GM23338 (cell line): ENCODE data around the gene PRKACA.
A peak's percentile ranks its signal among the peaks of the same experiment; 100 is the strongest.

Experiments
- TF ChIP-seq, protein P1 (sequence below): fragments of 250-450 bp; sonication (Bioruptor Pico); IDR thresholded peaks from 2 replicates; pipeline ENCODE4 v1.5.0; 2020; ENCODE audit warnings: mild to moderate bottlenecking, moderate library complexity
- TF ChIP-seq, protein P2 (sequence below): IDR thresholded peaks from one replicate; pipeline ENCODE4 v1.6.1; 2018; ENCODE audit warnings: antibody characterized with exemption; ENCODE audit not compliant: unreplicated experiment
- TF ChIP-seq, protein P3 (sequence below), 2 experiments: fragments of 200-600 bp in 1 of 2; sonication (generic) in 1 of 2; conservative IDR thresholded peaks; 2 replicates each; pipeline versions ENCODE4 v1.5.1 to v1.6.1; 2016 to 2017; ENCODE audit warnings: antibody characterized with exemption in 2 of 2, low read depth in 2 of 2, mild to moderate bottlenecking in 2 of 2, moderate library complexity in 1 of 2

GRCh38 chr19:14096272-14096992, 21.1 kb downstream of the PRKACA start:
- TF ChIP-seq, protein P1, sequence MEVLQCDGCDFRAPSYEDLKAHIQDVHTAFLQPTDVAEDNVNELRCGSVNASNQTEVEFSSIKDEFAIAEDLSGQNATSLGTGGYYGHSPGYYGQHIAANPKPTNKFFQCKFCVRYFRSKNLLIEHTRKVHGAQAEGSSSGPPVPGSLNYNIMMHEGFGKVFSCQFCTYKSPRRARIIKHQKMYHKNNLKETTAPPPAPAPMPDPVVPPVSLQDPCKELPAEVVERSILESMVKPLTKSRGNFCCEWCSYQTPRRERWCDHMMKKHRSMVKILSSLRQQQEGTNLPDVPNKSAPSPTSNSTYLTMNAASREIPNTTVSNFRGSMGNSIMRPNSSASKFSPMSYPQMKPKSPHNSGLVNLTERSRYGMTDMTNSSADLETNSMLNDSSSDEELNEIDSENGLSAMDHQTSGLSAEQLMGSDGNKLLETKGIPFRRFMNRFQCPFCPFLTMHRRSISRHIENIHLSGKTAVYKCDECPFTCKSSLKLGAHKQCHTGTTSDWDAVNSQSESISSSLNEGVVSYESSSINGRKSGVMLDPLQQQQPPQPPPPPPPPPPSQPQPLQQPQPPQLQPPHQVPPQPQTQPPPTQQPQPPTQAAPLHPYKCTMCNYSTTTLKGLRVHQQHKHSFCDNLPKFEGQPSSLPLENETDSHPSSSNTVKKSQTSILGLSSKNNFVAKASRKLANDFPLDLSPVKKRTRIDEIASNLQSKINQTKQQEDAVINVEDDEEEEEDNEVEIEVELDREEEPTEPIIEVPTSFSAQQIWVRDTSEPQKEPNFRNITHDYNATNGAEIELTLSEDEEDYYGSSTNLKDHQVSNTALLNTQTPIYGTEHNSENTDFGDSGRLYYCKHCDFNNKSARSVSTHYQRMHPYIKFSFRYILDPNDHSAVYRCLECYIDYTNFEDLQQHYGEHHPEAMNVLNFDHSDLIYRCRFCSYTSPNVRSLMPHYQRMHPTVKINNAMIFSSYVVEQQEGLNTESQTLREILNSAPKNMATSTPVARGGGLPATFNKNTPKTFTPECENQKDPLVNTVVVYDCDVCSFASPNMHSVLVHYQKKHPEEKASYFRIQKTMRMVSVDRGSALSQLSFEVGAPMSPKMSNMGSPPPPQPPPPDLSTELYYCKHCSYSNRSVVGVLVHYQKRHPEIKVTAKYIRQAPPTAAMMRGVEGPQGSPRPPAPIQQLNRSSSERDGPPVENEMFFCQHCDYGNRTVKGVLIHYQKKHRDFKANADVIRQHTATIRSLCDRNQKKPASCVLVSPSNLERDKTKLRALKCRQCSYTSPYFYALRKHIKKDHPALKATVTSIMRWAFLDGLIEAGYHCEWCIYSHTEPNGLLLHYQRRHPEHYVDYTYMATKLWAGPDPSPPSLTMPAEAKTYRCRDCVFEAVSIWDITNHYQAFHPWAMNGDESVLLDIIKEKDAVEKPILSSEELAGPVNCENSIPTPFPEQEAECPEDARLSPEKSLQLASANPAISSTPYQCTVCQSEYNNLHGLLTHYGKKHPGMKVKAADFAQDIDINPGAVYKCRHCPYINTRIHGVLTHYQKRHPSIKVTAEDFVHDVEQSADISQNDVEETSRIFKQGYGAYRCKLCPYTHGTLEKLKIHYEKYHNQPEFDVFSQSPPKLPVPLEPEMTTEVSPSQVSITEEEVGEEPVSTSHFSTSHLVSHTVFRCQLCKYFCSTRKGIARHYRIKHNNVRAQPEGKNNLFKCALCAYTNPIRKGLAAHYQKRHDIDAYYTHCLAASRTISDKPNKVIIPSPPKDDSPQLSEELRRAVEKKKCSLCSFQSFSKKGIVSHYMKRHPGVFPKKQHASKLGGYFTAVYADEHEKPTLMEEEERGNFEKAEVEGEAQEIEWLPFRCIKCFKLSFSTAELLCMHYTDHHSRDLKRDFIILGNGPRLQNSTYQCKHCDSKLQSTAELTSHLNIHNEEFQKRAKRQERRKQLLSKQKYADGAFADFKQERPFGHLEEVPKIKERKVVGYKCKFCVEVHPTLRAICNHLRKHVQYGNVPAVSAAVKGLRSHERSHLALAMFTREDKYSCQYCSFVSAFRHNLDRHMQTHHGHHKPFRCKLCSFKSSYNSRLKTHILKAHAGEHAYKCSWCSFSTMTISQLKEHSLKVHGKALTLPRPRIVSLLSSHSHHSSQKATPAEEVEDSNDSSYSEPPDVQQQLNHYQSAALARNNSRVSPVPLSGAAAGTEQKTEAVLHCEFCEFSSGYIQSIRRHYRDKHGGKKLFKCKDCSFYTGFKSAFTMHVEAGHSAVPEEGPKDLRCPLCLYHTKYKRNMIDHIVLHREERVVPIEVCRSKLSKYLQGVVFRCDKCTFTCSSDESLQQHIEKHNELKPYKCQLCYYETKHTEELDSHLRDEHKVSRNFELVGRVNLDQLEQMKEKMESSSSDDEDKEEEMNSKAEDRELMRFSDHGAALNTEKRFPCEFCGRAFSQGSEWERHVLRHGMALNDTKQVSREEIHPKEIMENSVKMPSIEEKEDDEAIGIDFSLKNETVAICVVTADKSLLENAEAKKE (CRISPR knock-in tag) = no peak
- TF ChIP-seq, protein P2, sequence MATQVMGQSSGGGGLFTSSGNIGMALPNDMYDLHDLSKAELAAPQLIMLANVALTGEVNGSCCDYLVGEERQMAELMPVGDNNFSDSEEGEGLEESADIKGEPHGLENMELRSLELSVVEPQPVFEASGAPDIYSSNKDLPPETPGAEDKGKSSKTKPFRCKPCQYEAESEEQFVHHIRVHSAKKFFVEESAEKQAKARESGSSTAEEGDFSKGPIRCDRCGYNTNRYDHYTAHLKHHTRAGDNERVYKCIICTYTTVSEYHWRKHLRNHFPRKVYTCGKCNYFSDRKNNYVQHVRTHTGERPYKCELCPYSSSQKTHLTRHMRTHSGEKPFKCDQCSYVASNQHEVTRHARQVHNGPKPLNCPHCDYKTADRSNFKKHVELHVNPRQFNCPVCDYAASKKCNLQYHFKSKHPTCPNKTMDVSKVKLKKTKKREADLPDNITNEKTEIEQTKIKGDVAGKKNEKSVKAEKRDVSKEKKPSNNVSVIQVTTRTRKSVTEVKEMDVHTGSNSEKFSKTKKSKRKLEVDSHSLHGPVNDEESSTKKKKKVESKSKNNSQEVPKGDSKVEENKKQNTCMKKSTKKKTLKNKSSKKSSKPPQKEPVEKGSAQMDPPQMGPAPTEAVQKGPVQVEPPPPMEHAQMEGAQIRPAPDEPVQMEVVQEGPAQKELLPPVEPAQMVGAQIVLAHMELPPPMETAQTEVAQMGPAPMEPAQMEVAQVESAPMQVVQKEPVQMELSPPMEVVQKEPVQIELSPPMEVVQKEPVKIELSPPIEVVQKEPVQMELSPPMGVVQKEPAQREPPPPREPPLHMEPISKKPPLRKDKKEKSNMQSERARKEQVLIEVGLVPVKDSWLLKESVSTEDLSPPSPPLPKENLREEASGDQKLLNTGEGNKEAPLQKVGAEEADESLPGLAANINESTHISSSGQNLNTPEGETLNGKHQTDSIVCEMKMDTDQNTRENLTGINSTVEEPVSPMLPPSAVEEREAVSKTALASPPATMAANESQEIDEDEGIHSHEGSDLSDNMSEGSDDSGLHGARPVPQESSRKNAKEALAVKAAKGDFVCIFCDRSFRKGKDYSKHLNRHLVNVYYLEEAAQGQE = no peak
- TF ChIP-seq, protein P3, sequence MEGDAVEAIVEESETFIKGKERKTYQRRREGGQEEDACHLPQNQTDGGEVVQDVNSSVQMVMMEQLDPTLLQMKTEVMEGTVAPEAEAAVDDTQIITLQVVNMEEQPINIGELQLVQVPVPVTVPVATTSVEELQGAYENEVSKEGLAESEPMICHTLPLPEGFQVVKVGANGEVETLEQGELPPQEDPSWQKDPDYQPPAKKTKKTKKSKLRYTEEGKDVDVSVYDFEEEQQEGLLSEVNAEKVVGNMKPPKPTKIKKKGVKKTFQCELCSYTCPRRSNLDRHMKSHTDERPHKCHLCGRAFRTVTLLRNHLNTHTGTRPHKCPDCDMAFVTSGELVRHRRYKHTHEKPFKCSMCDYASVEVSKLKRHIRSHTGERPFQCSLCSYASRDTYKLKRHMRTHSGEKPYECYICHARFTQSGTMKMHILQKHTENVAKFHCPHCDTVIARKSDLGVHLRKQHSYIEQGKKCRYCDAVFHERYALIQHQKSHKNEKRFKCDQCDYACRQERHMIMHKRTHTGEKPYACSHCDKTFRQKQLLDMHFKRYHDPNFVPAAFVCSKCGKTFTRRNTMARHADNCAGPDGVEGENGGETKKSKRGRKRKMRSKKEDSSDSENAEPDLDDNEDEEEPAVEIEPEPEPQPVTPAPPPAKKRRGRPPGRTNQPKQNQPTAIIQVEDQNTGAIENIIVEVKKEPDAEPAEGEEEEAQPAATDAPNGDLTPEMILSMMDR (conservative IDR thresholded peaks at IDR 0.05; ENCODE audit: low read depth in 2 of 2) = peak; percentile 41 to 73
